ENCODE measurements around the gene PYGL. TPM values are rescaled to one million over a fixed set of nuclear protein-coding genes. Genes with fewer than 3 reads are reported as not detected.
"Not testable (repeated sequence)": the region's sequence is repeated elsewhere in the genome, so short reads cannot be mapped to it uniquely, and the experiment has no call there.

The PYGL gene
- total RNA-seq, 1 donor from 2014 or later: 27.3 TPM

DNA sequence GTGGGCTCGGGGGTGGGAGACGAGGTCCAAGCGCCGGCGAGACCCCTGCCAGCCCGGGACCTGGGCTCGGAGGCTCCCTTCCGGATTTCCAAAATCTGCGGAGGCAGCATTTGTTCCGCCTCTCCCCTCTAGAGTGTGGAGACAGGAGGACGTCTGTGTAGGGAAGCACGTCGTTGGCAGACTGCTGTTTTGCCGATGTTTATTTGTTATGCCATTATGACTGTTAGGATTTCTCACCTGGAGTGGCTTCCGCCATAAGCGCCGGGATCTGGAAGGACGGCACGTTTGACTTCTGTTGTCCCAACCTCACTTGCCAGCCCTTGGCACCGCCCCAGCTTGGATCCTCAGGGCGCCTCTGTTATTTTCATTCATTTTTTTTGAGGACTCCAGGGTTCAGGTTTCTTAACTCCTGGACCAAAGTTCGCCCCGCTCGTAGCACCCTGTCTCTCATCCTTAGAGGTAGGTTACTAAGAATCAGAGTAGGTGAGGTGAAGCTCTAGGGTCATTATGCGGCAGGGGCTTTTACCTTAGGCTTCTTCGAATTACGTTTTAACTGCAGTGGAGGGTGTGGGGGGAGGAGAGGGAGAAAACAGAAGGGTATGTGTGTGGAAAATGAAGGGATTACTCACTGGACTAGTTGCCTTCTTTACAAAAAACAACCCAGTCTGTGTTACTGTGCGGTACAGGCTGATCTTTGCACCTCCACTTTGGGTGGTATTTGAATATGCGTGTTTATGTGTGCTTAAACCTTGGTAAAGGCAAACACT is 547 bp upstream of the PYGL start:
- Mint-ChIP-seq H3K36me3 (peaks cover 12% of the 10 kb centered on the region), H3K4me1 (ENCODE audit: unreplicated experiment) (peaks cover 21% of the 10 kb centered on the region), H3K9me3 (peaks cover 4% of the 10 kb centered on the region), H3K27me3 (peaks cover 11% of the 10 kb centered on the region), H3K4me3 (peak overlapping the region; percentile 92), H3K27ac (peak overlapping the region; percentile 75)
- TF ChIP-seq CTCF (conservative IDR thresholded peaks at IDR 0.05): no peak
- DNase-seq (ENCODE audit: extremely low spot score, unreplicated experiment): no peak

DNA sequence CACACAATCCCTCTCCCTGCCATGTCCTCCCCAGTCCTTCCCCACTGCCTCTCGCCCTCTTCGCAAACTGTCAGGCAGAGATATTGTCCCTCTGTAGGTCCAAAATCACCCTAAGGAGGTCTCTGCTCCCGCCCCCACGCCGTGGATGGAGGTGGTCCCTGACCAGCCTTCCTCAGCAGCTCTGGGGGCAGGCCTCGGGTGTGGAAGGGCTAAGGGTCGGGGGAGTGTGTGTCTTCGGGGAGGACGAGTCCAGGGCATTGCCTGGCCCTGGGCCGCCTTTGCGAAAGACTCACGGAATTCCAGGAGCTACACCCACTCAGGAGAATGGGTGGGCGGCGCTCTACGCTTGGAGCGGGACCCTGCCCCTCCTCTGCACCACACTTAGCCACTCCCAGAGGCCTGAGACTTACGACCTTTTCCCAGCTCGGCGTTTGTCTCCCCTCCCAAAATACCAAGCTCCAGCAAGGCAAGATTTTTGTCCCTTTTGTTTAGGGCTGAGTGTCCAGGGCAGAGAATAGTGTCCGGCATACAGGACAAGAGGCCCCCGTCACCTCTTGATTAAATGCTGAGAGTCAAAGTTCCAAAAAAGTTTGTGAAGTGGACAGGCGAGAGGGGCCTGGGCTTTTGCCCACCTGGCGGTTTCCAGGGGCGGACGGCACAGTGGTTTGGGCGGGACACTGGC is 881 bp downstream of the PYGL start:
- Mint-ChIP-seq H3K9me3 (peaks cover 4% of the 10 kb centered on the region), H3K27me3 (peaks cover 11% of the 10 kb centered on the region), H3K27ac (peak overlapping the region; percentile 39), H3K36me3 (peaks cover 12% of the 10 kb centered on the region), H3K4me3 (peak overlapping the region; percentile 91), H3K4me1 (ENCODE audit: unreplicated experiment) (peaks cover 21% of the 10 kb centered on the region)
- TF ChIP-seq CTCF (conservative IDR thresholded peaks at IDR 0.05): no peak
- DNase-seq (ENCODE audit: extremely low spot score, unreplicated experiment): no peak

DNA sequence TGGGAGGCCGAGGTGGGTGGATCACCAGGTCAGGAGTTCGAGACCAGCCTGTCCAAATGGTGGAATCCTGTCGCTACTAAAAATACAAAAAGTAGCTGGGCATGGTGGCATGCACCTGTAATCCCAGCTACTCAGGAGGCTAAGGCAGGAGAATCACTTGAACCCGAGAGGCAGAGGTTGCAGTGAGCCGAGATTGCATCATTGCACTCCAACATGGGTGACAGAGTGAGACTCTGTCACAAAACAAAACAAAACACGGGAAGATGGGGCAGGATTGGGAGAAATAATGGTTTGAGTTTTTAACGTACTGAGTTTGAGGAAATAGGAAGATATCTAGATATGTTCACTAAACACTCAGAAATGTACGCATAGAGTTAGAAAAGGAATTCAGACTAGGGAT is 2.6 kb downstream of the PYGL start:
- DNase-seq (ENCODE audit: extremely low spot score, unreplicated experiment); H3K27ac Mint-ChIP-seq; H3K9me3 Mint-ChIP-seq: not testable (repeated sequence)
- H3K36me3 Mint-ChIP-seq: peaks cover 12% of the 10 kb centered on the region
- H3K27me3 Mint-ChIP-seq: peaks cover 11% of the 10 kb centered on the region
- peak overlapping the region; percentile 31 for H3K4me3 Mint-ChIP-seq
- peaks cover 12% of the 10 kb centered on the region for H3K4me1 Mint-ChIP-seq (ENCODE audit: unreplicated experiment)

DNA sequence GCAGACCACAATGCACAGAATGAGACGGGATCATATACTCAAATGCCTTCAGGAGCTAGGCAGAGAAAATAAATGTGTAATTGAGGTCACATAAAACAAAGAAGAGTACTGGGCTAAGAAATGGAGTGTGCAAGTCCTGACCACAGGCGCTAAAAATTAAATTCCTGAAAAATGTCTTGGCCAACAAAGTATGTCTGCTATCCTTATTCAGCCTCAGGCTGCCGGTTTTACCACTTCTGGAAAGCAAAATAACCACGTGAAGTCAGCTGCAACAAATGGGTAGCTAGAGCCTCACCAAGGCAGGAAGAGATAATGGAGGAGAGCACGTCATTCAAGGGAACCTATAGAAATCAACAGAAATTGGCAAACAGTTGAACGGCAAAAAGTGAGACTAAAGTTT is 3.1 kb downstream of the PYGL start:
- TF ChIP-seq CTCF (conservative IDR thresholded peaks at IDR 0.05): no peak
- Mint-ChIP-seq H3K9me3 (no peaks in the 10 kb centered on the region), H3K36me3 (peaks cover 12% of the 10 kb centered on the region), H3K4me1 (ENCODE audit: unreplicated experiment) (peaks cover 11% of the 10 kb centered on the region), H3K4me3 (no peak overlapping the region), H3K27ac (no peak overlapping the region), H3K27me3 (peaks cover 11% of the 10 kb centered on the region)
- DNase-seq (ENCODE audit: extremely low spot score, unreplicated experiment): no peak

GRCh38 chr14:50937800-50938199 is 6.5 kb downstream of the PYGL start:
- H3K4me1 Mint-ChIP-seq (ENCODE audit: unreplicated experiment): no peaks in the 10 kb centered on the region
- no peak for TF ChIP-seq CTCF (conservative IDR thresholded peaks at IDR 0.05)
- peaks cover 6% of the 10 kb centered on the region for H3K27me3 Mint-ChIP-seq
- no peak overlapping the region for H3K4me3 Mint-ChIP-seq
- peaks cover 17% of the 10 kb centered on the region for H3K36me3 Mint-ChIP-seq
- no peak for DNase-seq (ENCODE audit: extremely low spot score, unreplicated experiment)
- no peak overlapping the region for H3K27ac Mint-ChIP-seq
- H3K9me3 Mint-ChIP-seq: no peaks in the 10 kb centered on the region

DNA sequence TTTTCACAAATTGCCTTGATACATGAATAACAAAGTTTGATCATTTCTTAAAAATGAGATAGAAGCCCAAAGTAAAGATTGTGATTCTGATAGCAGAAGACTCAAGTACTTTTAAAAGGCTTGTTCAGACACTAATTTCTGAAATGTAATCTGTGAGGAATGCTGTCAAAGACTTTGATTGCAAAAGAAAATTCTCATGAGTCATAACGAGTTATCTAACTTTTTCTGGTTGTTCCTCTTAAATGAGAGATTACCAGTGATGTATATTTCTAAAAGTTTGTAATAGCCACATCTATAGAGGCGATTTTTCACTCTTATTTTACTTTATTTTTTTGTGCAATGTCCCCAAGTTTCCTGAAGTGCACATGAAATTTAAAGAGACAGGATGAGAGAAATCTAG is 7.0 kb downstream of the PYGL start:
- H3K27ac Mint-ChIP-seq: no peak overlapping the region
- H3K9me3 Mint-ChIP-seq: no peaks in the 10 kb centered on the region
- peaks cover 4% of the 10 kb centered on the region for H3K4me1 Mint-ChIP-seq (ENCODE audit: unreplicated experiment)

More for the DNA sequence above, 7.0 kb downstream of the PYGL start:
- Mint-ChIP-seq H3K27me3 (peaks cover 6% of the 10 kb centered on the region), H3K4me3 (no peak overlapping the region), H3K36me3 (peaks cover 17% of the 10 kb centered on the region)
- no peak for TF ChIP-seq CTCF (conservative IDR thresholded peaks at IDR 0.05)
- DNase-seq (ENCODE audit: extremely low spot score, unreplicated experiment): no peak
